ENCODE measurements around the gene FRMD3.

The FRMD3 gene

DNA sequence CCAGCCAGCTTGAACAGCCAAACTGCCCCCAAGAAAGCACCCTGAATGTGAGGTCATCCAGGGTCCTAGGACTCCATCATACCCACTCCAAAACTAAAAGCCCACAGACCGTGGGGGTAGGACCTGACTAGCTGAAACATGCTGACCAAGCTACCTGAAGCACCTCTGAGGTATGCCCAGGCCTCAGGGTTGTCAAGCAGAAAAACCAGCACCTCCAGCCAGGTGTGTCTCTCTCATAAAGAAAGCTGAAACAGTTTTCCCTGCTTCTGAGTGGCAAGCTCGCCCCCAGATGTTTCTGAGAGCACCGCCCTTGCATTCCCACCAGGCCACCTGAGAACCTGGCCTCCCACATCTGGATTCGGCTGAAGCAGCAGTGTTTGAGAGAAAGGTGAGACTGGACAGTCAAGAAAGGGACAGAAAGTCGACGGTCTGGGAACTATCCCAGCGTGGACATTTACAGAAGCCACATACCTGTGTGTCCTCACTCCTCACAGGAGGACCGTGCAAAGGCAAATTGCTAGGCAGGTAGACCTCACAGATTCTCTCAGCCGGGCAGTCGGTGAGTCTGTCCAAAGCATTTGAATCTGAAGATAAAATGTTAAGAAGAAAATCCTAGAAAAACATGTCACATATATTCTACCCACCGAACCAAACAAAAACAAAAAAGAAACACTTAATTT lies 319.6 kb downstream of the FRMD3 start:
- H3K4me3 ChIP-seq (replicated peaks; ENCODE audit: low read depth, low read length): peak overlapping the region; percentile 80
- TF ChIP-seq, protein P1, sequence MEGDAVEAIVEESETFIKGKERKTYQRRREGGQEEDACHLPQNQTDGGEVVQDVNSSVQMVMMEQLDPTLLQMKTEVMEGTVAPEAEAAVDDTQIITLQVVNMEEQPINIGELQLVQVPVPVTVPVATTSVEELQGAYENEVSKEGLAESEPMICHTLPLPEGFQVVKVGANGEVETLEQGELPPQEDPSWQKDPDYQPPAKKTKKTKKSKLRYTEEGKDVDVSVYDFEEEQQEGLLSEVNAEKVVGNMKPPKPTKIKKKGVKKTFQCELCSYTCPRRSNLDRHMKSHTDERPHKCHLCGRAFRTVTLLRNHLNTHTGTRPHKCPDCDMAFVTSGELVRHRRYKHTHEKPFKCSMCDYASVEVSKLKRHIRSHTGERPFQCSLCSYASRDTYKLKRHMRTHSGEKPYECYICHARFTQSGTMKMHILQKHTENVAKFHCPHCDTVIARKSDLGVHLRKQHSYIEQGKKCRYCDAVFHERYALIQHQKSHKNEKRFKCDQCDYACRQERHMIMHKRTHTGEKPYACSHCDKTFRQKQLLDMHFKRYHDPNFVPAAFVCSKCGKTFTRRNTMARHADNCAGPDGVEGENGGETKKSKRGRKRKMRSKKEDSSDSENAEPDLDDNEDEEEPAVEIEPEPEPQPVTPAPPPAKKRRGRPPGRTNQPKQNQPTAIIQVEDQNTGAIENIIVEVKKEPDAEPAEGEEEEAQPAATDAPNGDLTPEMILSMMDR (IDR thresholded peaks at IDR 0.05; ENCODE audit: low read length, missing control alignments): no peak
- DNase-seq (ENCODE audit: low read depth): no peak

DNA sequence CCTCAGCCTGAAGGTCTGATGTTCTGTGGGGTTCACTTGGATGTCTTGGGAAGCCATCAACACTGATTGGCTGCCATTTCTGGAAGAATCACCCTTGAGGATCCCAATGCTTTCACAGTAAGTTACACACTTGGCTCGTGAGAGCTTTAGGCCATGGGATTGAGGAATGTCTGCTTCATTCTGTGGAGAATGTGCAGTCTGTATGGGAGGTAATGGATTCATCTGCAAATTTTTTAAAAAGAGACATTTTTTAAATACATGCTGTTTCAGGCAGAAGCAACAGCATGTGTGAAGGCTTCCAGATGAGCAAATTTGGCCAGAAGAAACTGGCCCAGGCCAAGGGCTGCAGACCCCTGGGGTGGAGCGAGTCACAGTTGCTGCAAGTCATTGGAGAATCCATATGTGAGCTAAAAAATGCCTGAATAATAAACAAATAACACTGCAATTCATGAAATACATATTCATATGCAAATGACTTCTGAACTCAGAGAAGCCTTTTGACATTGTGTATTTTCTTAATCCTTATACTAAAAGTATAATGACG lies 328.9 kb downstream of the FRMD3 start:
- no peak overlapping the region for H3K4me3 ChIP-seq (replicated peaks; ENCODE audit: low read depth, low read length)
- no peak for DNase-seq (ENCODE audit: low read depth)
- TF ChIP-seq, protein P1 (IDR thresholded peaks at IDR 0.05; ENCODE audit: low read length, missing control alignments): no peak

GRCh38 chr9:83208065-83208850 lies 329.9 kb downstream of the FRMD3 start:
- TF ChIP-seq, protein P1 (IDR thresholded peaks at IDR 0.05; ENCODE audit: low read length, missing control alignments): no peak
- peak; percentile 35 for DNase-seq (ENCODE audit: low read depth)
- H3K4me3 ChIP-seq (replicated peaks; ENCODE audit: low read depth, low read length): no peak overlapping the region

- TF ChIP-seq, protein P1 (IDR thresholded peaks at IDR 0.05; ENCODE audit: low read length, missing control alignments): peak; percentile 40
- H3K4me3 ChIP-seq (replicated peaks; ENCODE audit: low read depth, low read length): no peak overlapping the region
- peak; percentile 16 for DNase-seq (ENCODE audit: low read depth)
Observed at GRCh38 chr9:83204047-83204446, 334.2 kb downstream of the FRMD3 start.

DNA sequence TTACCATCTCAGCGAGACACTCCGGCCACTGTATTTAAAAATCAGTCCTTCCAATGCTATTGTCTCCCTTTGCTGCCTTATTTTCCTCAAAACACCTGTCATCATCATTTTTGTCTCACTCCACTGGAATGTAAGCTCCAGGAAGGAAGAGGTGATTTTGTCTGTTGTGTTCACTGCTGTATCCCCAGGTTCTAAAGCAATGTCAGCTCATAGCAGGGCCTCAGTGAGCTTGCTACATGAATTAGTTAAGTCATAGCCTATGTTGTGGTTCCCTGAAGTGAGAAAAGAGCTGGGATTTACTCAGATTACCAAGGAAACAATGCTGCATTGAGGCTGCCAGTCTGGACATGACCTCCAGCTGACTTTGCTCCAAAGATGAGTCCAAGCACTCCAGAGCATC lies 337.7 kb downstream of the FRMD3 start:
- TF ChIP-seq, protein P1 (IDR thresholded peaks at IDR 0.05; ENCODE audit: low read length, missing control alignments): no peak
- DNase-seq (ENCODE audit: low read depth): no peak
- H3K4me3 ChIP-seq (replicated peaks; ENCODE audit: low read depth, low read length): no peak overlapping the region

DNA sequence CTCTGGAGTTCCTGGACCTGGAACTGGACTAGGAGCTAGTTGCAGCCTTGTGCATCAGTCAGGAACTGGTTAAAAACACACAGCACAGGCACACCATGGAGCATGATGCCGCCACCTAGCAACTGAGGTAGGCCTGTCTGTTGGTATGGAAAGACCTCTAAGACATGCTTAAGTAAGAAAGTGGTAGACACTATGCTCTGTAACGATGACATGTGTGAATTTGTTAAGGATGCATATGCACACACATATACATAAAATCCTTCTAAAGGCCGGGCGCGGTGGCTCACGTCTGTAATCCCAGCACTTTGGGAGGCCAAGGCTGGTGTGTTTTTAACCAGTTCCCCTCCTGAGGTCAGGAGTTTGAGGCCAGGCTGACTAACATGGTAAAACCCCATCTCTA lies 338.4 kb downstream of the FRMD3 start:
- TF ChIP-seq, protein P1 (IDR thresholded peaks at IDR 0.05; ENCODE audit: low read length, missing control alignments): no peak
- no peak overlapping the region for H3K4me3 ChIP-seq (replicated peaks; ENCODE audit: low read depth, low read length)
- no peak for DNase-seq (ENCODE audit: low read depth)
